Measurements from ENCODE around the gene FKBP5. TPM values are rescaled to one million over a fixed set of nuclear protein-coding genes. Genes with fewer than 3 reads are reported as not detected.

The FKBP5 gene
- total RNA-seq, 1 experiment from 2014 or later = 33.9 TPM

DNA sequence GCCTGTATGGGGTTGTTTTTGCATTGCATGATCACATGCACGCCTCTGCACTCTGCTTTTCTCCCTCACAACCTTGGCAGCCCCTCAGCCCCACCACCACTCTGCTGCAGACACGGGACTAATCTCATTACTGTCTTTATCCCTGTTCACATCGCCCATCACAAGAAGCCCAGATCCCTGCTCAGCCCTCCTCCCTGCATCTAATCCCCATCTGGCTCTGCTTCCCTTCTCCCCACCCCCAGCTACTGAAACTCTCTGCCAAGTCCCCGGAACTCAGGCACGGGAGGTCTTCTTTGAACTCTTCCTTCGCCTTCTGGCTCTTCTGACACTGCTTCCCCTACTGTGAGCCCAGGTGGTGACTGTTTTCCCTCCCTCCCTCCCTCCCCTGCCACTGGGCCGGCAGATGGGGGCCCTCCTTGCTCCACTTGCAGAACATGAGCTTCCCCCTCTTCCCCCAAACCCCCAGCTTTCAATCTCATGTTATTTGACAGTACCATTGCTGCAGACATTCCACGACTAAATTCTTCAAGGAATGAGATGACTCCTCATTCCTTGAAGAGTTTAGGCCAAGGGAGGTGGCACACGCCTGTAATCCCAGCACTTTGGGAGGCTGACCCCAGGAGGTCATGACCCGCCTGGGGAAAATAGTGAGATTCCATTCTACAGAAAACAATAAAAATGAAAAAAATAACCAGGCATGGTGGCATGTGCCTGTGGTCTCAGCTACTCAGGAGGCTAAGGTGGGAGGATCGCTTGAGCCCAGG is 154.1 kb downstream of the FKBP5 start:
- Histone ChIP-seq H3K23me2 (ENCODE audit: insufficient read length, low read depth, low read length, poor library complexity, severe bottlenecking) (no peaks in the 10 kb centered on the region), H2BK5ac (ENCODE audit: insufficient read length, low read length) (no peak overlapping the region), H3K23ac (ENCODE audit: insufficient read length, low read depth, low read length) (no peak overlapping the region), H4K91ac (ENCODE audit: insufficient read length, low read depth, low read length) (no peak overlapping the region), H2BK120ac (ENCODE audit: low read depth, low read length, poor library complexity, severe bottlenecking) (no peak overlapping the region), H3K4me1 (ENCODE audit: insufficient read depth, low read length) (no peaks in the 10 kb centered on the region; the same call in 1 of the 2 replicates), H3K4me2 (ENCODE audit: insufficient read depth, insufficient read length, low read length) (no peak overlapping the region), H2BK12ac (ENCODE audit: insufficient read length, low read depth, low read length) (no peak overlapping the region), H4K20me1 (ENCODE audit: control insufficient read depth, insufficient read depth, insufficient read length) (no peaks in the 10 kb centered on the region), H4K8ac (replicated peaks; ENCODE audit: insufficient read length, low read depth, low read length) (peak overlapping the region; percentile 21), H3K79me1 (ENCODE audit: insufficient read depth, low read depth, low read length, poor library complexity, severe bottlenecking) (no peaks in the 10 kb centered on the region), H3K79me2 (ENCODE audit: insufficient read depth, low read length) (no peaks in the 10 kb centered on the region), H4K5ac (ENCODE audit: insufficient read length, low read depth, low read length) (no peak overlapping the region), H2BK20ac (ENCODE audit: low read depth, low read length, poor library complexity, severe bottlenecking) (no peak overlapping the region), H3K14ac (ENCODE audit: insufficient read depth, low read length) (0 out of 2 replicates have a peak overlapping the region, but pooled peaks have one; percentile 41), H3K9me3 (ENCODE audit: control insufficient read depth, low read depth, low read length) (no peaks in the 10 kb centered on the region), H3K27ac (ENCODE audit: insufficient read length, low read depth, low read length) (no peak overlapping the region), H2AFZ (ENCODE audit: low read length) (no peak overlapping the region), H3K9ac (ENCODE audit: extremely low read depth, insufficient read length, low read length) (no peak overlapping the region), H2BK15ac (ENCODE audit: low read depth, low read length) (no peak overlapping the region), H2AK5ac (ENCODE audit: insufficient read length, low read length) (no peak overlapping the region), H3K56ac (ENCODE audit: insufficient read length, low read depth, low read length) (no peak overlapping the region), H3K18ac (ENCODE audit: insufficient read length, low read depth, low read length) (peak overlapping the region; percentile 26), H3K27me3 (ENCODE audit: insufficient read depth, low read length) (no peaks in the 10 kb centered on the region), H3K4ac (ENCODE audit: low read depth, low read length) (no peak overlapping the region), H3T11ph (ENCODE audit: low read length) (no peak overlapping the region)
- H3K36me3 Mint-ChIP-seq (ENCODE audit: insufficient read depth in 1 of 3, low read depth in 3 of 3) = no peaks in the 10 kb centered on the region
- peak overlapping the region in 1 of 2 experiments; percentile 13; a peak in 2 of 5 replicates for H3K4me3 Mint-ChIP-seq
- no CpG with 5 or more reads among the region's 11 CpGs for WGBS (ENCODE audit: extremely low coverage, insufficient read length, low lambda C conversion rate)
- H3K27me3 Mint-ChIP-seq (ENCODE audit: low read depth) = no peaks in the 10 kb centered on the region; the same call in 1 of the 2 replicates
- peaks cover 17 to 32% of the 10 kb centered on the region in 2 experiments for H3K4me1 Mint-ChIP-seq
- no peak for DNase-seq
- H3K27ac Mint-ChIP-seq = peak overlapping the region in 2 of 3 experiments; percentile 49 to 53; a peak in 4 of 7 replicates
- TF ChIP-seq, protein P1, sequence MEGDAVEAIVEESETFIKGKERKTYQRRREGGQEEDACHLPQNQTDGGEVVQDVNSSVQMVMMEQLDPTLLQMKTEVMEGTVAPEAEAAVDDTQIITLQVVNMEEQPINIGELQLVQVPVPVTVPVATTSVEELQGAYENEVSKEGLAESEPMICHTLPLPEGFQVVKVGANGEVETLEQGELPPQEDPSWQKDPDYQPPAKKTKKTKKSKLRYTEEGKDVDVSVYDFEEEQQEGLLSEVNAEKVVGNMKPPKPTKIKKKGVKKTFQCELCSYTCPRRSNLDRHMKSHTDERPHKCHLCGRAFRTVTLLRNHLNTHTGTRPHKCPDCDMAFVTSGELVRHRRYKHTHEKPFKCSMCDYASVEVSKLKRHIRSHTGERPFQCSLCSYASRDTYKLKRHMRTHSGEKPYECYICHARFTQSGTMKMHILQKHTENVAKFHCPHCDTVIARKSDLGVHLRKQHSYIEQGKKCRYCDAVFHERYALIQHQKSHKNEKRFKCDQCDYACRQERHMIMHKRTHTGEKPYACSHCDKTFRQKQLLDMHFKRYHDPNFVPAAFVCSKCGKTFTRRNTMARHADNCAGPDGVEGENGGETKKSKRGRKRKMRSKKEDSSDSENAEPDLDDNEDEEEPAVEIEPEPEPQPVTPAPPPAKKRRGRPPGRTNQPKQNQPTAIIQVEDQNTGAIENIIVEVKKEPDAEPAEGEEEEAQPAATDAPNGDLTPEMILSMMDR (conservative IDR thresholded peaks at IDR 0.05) = no peak
- no peaks in the 10 kb centered on the region; a peak in 1 of 5 replicates for H3K9me3 Mint-ChIP-seq
